Endothelial cell of umbilical vein (primary cell): Measurements from ENCODE around the gene SULT1E1. TPM values are rescaled to one million over a fixed set of nuclear protein-coding genes. Genes with fewer than 3 reads are reported as not detected.

Experiments
- BruUV-seq: library from RNA; stranded (reverse); fragments of 400-500 nt; replicated peaks from 2 replicates; lab custom pipeline; 2021; lab: Mats Ljungman, UMichigan
- CTCF ChIA-PET: fragments of 300-600, 350-600 bp; sonication (Branson Sonifier 250); formaldehyde crosslinking; loops from one replicate; lab custom pipeline; 2021; ENCODE audit warnings: antibody characterized with exemption, inconsistent platforms; lab: Charles Lee
- POLR2A ChIA-PET: fragments of 300-600, 350-600 bp; sonication (Branson Sonifier 250); formaldehyde crosslinking; loops from one replicate; lab custom pipeline; 2021; ENCODE audit warnings: antibody characterized with exemption, inconsistent platforms; lab: Charles Lee
- DNase-seq: peaks from one replicate; pipeline ENCODE4 v3.0.0-alpha.2; 2011; ENCODE audit warnings: low read depth, low spot score
- FAIRE-seq: peaks from 2 replicates; lab custom pipeline; 2011; peaks lifted over from hg19 to GRCh38; lab: Jason Lieb, UNC
- H2AFZ ChIP-seq: 2 replicates; pipeline ENCODE4 v1.6.0; 2012; ENCODE audit warnings: low read depth, low read length, control low read depth, inconsistent platforms
- H3K27ac ChIP-seq: 2 replicates; pipeline ENCODE4 v1.5.1; 2011; ENCODE audit warnings: low read depth, mild to moderate bottlenecking, control low read depth, low read length, moderate library complexity; ENCODE audit not compliant: insufficient read depth
- H3K27me3 ChIP-seq, 2 experiments: 2 replicates each; pipeline versions ENCODE4 v1.6.0 to v1.6.1; 2011; ENCODE audit warnings: low read length in 2 of 2, mixed read lengths in 1 of 2; ENCODE audit not compliant: control insufficient read depth in 2 of 2, insufficient read depth in 2 of 2
- H3K36me3 ChIP-seq, 2 experiments: 2 replicates in 1 of 2; 3 replicates in 1 of 2; pipeline ENCODE4 v1.5.1; 2011; ENCODE audit warnings: low read length in 2 of 2, mild to moderate bottlenecking in 1 of 2, moderate library complexity in 1 of 2; ENCODE audit not compliant: control insufficient read depth in 2 of 2, insufficient read depth in 2 of 2; ENCODE audit errors: extremely low read depth in 1 of 2
- H3K4me1 ChIP-seq: 3 replicates; pipeline ENCODE4 v1.5.1; 2011; ENCODE audit warnings: mild to moderate bottlenecking, low read length; ENCODE audit not compliant: control insufficient read depth, insufficient read depth; ENCODE audit errors: extremely low read depth
- H3K4me2 ChIP-seq: 2 replicates; pipeline ENCODE4 v1.6.1; 2011; ENCODE audit warnings: low read length, control low read depth, mixed read lengths; ENCODE audit not compliant: insufficient read depth
- H3K4me3 ChIP-seq, 3 experiments: fragments of 200-600 bp in 1 of 3; sonication (generic), shearing (Covaris generic) in 1 of 3; replicated peaks in 1 of 3; 2 replicates each; pipeline ENCODE4 v1.5.1; 2011 to 2016; ENCODE audit warnings: control low read depth in 3 of 3, low read length in 3 of 3, mild to moderate bottlenecking in 2 of 3, inconsistent platforms in 1 of 3, low read depth in 1 of 3, moderate library complexity in 1 of 3; ENCODE audit not compliant: insufficient read depth in 1 of 3
- H3K79me2 ChIP-seq: 2 replicates; pipeline ENCODE4 v1.6.0; 2012; ENCODE audit warnings: low read length, inconsistent platforms; ENCODE audit not compliant: control insufficient read depth, insufficient read depth
- H3K9ac ChIP-seq: replicated peaks from 2 replicates; pipeline ENCODE3; 2011; ENCODE audit warnings: low read length, control low read depth; ENCODE audit not compliant: insufficient read depth; ENCODE audit errors: extremely low read depth
- H3K9me1 ChIP-seq: replicated peaks from 3 replicates; pipeline ENCODE4 v1.6.0; 2011; ENCODE audit warnings: mild to moderate bottlenecking, low read length; ENCODE audit not compliant: control insufficient read depth, insufficient read depth; ENCODE audit errors: extremely low read depth
- H3K9me3 ChIP-seq: replicated peaks from 2 replicates; pipeline ENCODE4 v1.5.1; 2012; ENCODE audit warnings: low read length, inconsistent platforms; ENCODE audit not compliant: control insufficient read depth, insufficient read depth
- H4K20me1 ChIP-seq: replicated peaks from 2 replicates; pipeline ENCODE3; 2011; ENCODE audit warnings: mild to moderate bottlenecking, low read length; ENCODE audit not compliant: control insufficient read depth, insufficient read depth; ENCODE audit errors: extremely low read depth
- CTCF ChIP-seq, 2 donors: IDR thresholded peaks; 1 replicate in 1 of 2; 2 replicates in 1 of 2; pipeline ENCODE4 v1.5.1; 2011; ENCODE audit warnings: low read length in 2 of 2, mild to moderate bottlenecking in 2 of 2, moderate library complexity in 2 of 2, control low read depth in 1 of 2, inconsistent platforms in 1 of 2, low read depth in 1 of 2; ENCODE audit not compliant: insufficient read depth in 1 of 2; ENCODE audit errors: extremely low read depth in 1 of 2
- EZH2 ChIP-seq: IDR thresholded peaks from 2 replicates; pipeline ENCODE4 v1.6.1; 2012; ENCODE audit warnings: borderline replicate concordance, low read depth, mild to moderate bottlenecking, moderate library complexity, low read length, inconsistent platforms; ENCODE audit not compliant: severe bottlenecking
- FOS ChIP-seq: IDR thresholded peaks from 2 replicates; pipeline ENCODE4 v1.6.1; 2011; ENCODE audit warnings: mild to moderate bottlenecking, low read length, moderate library complexity, borderline replicate concordance; ENCODE audit not compliant: insufficient read depth
- GATA2 ChIP-seq: IDR thresholded peaks from 2 replicates; pipeline ENCODE4 v1.7.0; 2011; ENCODE audit warnings: low read depth, mild to moderate bottlenecking, moderate library complexity, mixed read lengths, low read length; ENCODE audit not compliant: insufficient read length, insufficient read depth
- JUN ChIP-seq: IDR thresholded peaks from 2 replicates; pipeline ENCODE4 v1.6.1; 2011; ENCODE audit warnings: borderline replicate concordance, low read depth; ENCODE audit not compliant: insufficient read length, insufficient read depth
- MAX ChIP-seq: IDR thresholded peaks from 2 replicates; pipeline ENCODE4 v1.6.1; 2011; ENCODE audit not compliant: insufficient read depth, insufficient read length
- MYC ChIP-seq: IDR thresholded peaks from one replicate; pipeline ENCODE4 v1.6.1; 2011; ENCODE audit warnings: mild to moderate bottlenecking, low read depth, low read length
- POLR2A ChIP-seq: IDR thresholded peaks from 2 replicates; pipeline ENCODE4 v1.6.1; 2012; ENCODE audit warnings: low read depth, mild to moderate bottlenecking, control low read depth, low read length
- POLR2AphosphoS5 ChIP-seq: IDR thresholded peaks from 2 replicates; pipeline ENCODE4 v1.6.1; 2012; ENCODE audit warnings: low read depth, mild to moderate bottlenecking, control low read depth, low read length, moderate library complexity; ENCODE audit not compliant: insufficient read depth
- dilution Hi-C: fragments of 300-500 bp; cut with MboI; formaldehyde crosslinking; loops from one replicate; pipeline ENCODE4 v1.15.0; 2019; ENCODE audit warnings: low sequenced_read_pairs; ENCODE audit not compliant: extremely low pct_ligation_motif_present
- intact Hi-C: fragments of 100-400 bp; cut with micrococcal nuclease; formaldehyde crosslinking; loops from one replicate; pipeline ENCODE4 v1.10.0; 2022
- polyA plus RNA-seq, 4 experiments: library from polyadenylated mRNA; depleted of rRNA in 3 of 4; stranded (reverse) in 3 of 4; unstranded in 1 of 4; fragments of >200 nt; gene quantifications; 2 replicates each; pipeline versions ENCODE4 v1.2.1 to v1.2.3, GENCODE V29; 2011 to 2012; ENCODE audit warnings: missing spikeins in 1 of 4
- total RNA-seq: library from RNA; stranded (reverse); gene quantifications from 2 replicates; pipeline ENCODE4 v1.2.3, GENCODE V29; 2021

The SULT1E1 gene
- total and polyA plus RNA-seq, 2 donors (not counting 3 experiments of a cell fraction or from before 2014, with no cell fraction given) = 25.8 to 34.5 TPM

GRCh38 chr4:69811166-69811565, 48.8 kb downstream of the SULT1E1 start:
- FAIRE-seq (no peak), DNase-seq (no peak)
- no peaks in the 10 kb centered on the region for H3K9me3 ChIP-seq
- no peaks in the 10 kb centered on the region for H3K27me3 ChIP-seq
- H3K4me2 ChIP-seq = no peak overlapping the region
- CTCF ChIA-PET = no interaction called here
- no peak overlapping the region for H3K27ac ChIP-seq
- no peak overlapping the region for H3K4me3 ChIP-seq
- no peaks in the 10 kb centered on the region for H3K79me2 ChIP-seq
- no peak overlapping the region for H2AFZ ChIP-seq
- no peaks in the 10 kb centered on the region for H3K4me1 ChIP-seq
- no peaks in the 10 kb centered on the region for H4K20me1 ChIP-seq
- dilution Hi-C loops (no loop called here), intact Hi-C loops (no loop called here)
- H3K9me1 ChIP-seq = no peaks in the 10 kb centered on the region
- no peak overlapping the region for H3K9ac ChIP-seq
- POLR2A ChIA-PET = no interaction called here
- TF ChIP-seq GATA2 = no peak
- TF ChIP-seq EZH2 = no peak
- TF ChIP-seq POLR2A = no peak
- TF ChIP-seq JUN = no peak
- no peak for TF ChIP-seq MAX
- TF ChIP-seq POLR2AphosphoS5 = no peak
- TF ChIP-seq MYC = no peak
- no peak for TF ChIP-seq FOS
- TF ChIP-seq CTCF (IDR thresholded peaks at IDR 0.05; ENCODE audit: extremely low read depth in 1 of 2, insufficient read depth in 1 of 2, low read depth in 1 of 2, low read length in 2 of 2) = no peak
- H3K36me3 ChIP-seq = no peaks in the 10 kb centered on the region
- no TSS peak for BruUV-seq
